CD4-positive, CD25-positive, alpha-beta regulatory T cell (primary cell): ENCODE measurements around the gene LAGE3. TPM values are rescaled to one million over a fixed set of nuclear protein-coding genes. Genes with fewer than 3 reads are reported as not detected.

Experiments used
- ATAC-seq, 2 donors: fragments of 150-1000 bp; cut with Tn5 transposase; one replicate each; pipeline ENCODE4 v1.10.0; 2021; ENCODE audit warnings: low read depth in 2 of 2, moderate number of reproducible peaks in 2 of 2, moderate library complexity in 1 of 2
- DNase-seq, 3 donors: peaks; one replicate each; pipeline versions ENCODE4 v3.0.0 to v3.0.0-alpha.2; 2012 to 2022; ENCODE audit warnings: mixed read lengths in 1 of 3
- H3K27ac ChIP-seq: one replicate; pipeline ENCODE4 v1.7.0; 2013; ENCODE audit warnings: mild to moderate bottlenecking, low read length; ENCODE audit not compliant: insufficient read depth, poor library complexity, severe bottlenecking
- H3K27me3 ChIP-seq: one replicate; pipeline ENCODE4 v1.7.0; 2013; ENCODE audit warnings: low read length; ENCODE audit not compliant: control insufficient read depth, insufficient read depth
- H3K36me3 ChIP-seq: one replicate; pipeline ENCODE4 v1.7.0; 2013; ENCODE audit warnings: mild to moderate bottlenecking, low read length, moderate library complexity; ENCODE audit not compliant: control insufficient read depth, insufficient read depth
- H3K4me1 ChIP-seq: 2 replicates; pipeline ENCODE4 v1.7.0; 2013; ENCODE audit warnings: mild to moderate bottlenecking, low read length; ENCODE audit not compliant: insufficient read depth, control insufficient read depth, poor library complexity, severe bottlenecking
- H3K4me3 ChIP-seq: one replicate; pipeline ENCODE4 v1.7.0; 2013; ENCODE audit warnings: low read depth, mild to moderate bottlenecking, low read length, moderate library complexity
- H3K9me3 ChIP-seq, 2 experiments: 1 replicate in 1 of 2; 2 replicates in 1 of 2; pipeline ENCODE4 v1.7.0; 2013; ENCODE audit warnings: low read length in 2 of 2, mild to moderate bottlenecking in 1 of 2, moderate library complexity in 1 of 2; ENCODE audit not compliant: control insufficient read depth in 2 of 2
- H3K27ac Mint-ChIP-seq, 3 donors: one replicate each; pipeline ENCODE4 v1.8.0; 2020 to 2022; ENCODE audit warnings: mild to moderate bottlenecking in 3 of 3, mixed read lengths in 3 of 3, moderate library complexity in 2 of 3
- H3K27me3 Mint-ChIP-seq: one replicate; pipeline ENCODE4 v1.8.0; 2022; ENCODE audit warnings: mild to moderate bottlenecking, mixed read lengths
- H3K36me3 Mint-ChIP-seq: one replicate; pipeline ENCODE4 v1.8.0; 2020; ENCODE audit warnings: mixed read lengths
- H3K4me1 Mint-ChIP-seq, 4 donors: one replicate each; pipeline ENCODE4 v1.8.0; 2020 to 2022; ENCODE audit warnings: mixed read lengths in 4 of 4, mild to moderate bottlenecking in 1 of 4
- H3K4me3 Mint-ChIP-seq, 4 donors: one replicate each; pipeline ENCODE4 v1.8.0; 2020 to 2022; ENCODE audit warnings: mild to moderate bottlenecking in 4 of 4, mixed read lengths in 4 of 4, moderate library complexity in 3 of 4
- H3K9me3 Mint-ChIP-seq, 7 donors: one replicate each; pipeline ENCODE4 v1.8.0; 2020 to 2022; ENCODE audit warnings: mixed read lengths in 7 of 7, mild to moderate bottlenecking in 3 of 7, moderate library complexity in 2 of 7
- polyA plus RNA-seq, 4 donors: library from polyadenylated mRNA; unstranded; fragments of 300-500 nt; fragmentation: Illumina TruSeq; gene quantifications; one replicate each; pipeline ENCODE4 v1.2.3, GENCODE V29; 2021
- total RNA-seq: library from RNA; stranded (reverse); gene quantifications from one replicate; pipeline ENCODE4 v1.2.3, GENCODE V29; 2022

Gene LAGE3
- total and polyA plus RNA-seq, 5 donors from 2014 or later, result 8.9 to 47.9 (median 40.7) TPM

GRCh38 chrX:154465601-154466000, 13.5 kb downstream of the LAGE3 start:
- Histone ChIP-seq H3K27me3 (no peaks in the 10 kb centered on the region), H3K4me3 (no peak overlapping the region), H3K9me3 (no peaks in the 10 kb centered on the region), H3K27ac (no peak overlapping the region), H3K4me1 (peaks cover 2% of the 10 kb centered on the region), H3K36me3 (peaks cover 19% of the 10 kb centered on the region)
- Mint-ChIP-seq H3K27me3 (no peaks in the 10 kb centered on the region), H3K27ac (no peak overlapping the region), H3K4me3 (no peak overlapping the region), H3K9me3 (no peaks in the 10 kb centered on the region), H3K36me3 (no peaks in the 10 kb centered on the region), H3K4me1 (peaks cover 0 to 10% (median 0%) of the 10 kb centered on the region in 4 donors)
- DNase-seq (no peak), ATAC-seq (no peak)

- no peak overlapping the region for H3K27ac Mint-ChIP-seq
- H3K4me3 Mint-ChIP-seq, result no peak overlapping the region
- Histone ChIP-seq H3K4me1 (peaks cover 4% of the 10 kb centered on the region), H3K27me3 (no peaks in the 10 kb centered on the region), H3K36me3 (peaks cover 19% of the 10 kb centered on the region), H3K27ac (no peak overlapping the region), H3K9me3 (no peaks in the 10 kb centered on the region), H3K4me3 (no peak overlapping the region)
- no peaks in the 10 kb centered on the region for H3K36me3 Mint-ChIP-seq
- peaks cover 0 to 14% (median 0%) of the 10 kb centered on the region in 4 donors for H3K4me1 Mint-ChIP-seq
- no peak for ATAC-seq
- H3K27me3 Mint-ChIP-seq, result no peaks in the 10 kb centered on the region
- no peaks in the 10 kb centered on the region for H3K9me3 Mint-ChIP-seq
- no peak for DNase-seq
Observed at GRCh38 chrX:154464806-154465365, 14.2 kb downstream of the LAGE3 start.

GRCh38 chrX:154463611-154464220, 15.4 kb downstream of the LAGE3 start:
- no peak overlapping the region for H3K27ac Mint-ChIP-seq
- peaks cover 0 to 21% (median 0%) of the 10 kb centered on the region in 4 donors for H3K4me1 Mint-ChIP-seq
- H3K4me3 ChIP-seq, result no peak overlapping the region
- H3K36me3 Mint-ChIP-seq, result no peaks in the 10 kb centered on the region
- peaks cover 10% of the 10 kb centered on the region for H3K4me1 ChIP-seq
- peaks cover 15% of the 10 kb centered on the region for H3K36me3 ChIP-seq
- no peak overlapping the region for H3K4me3 Mint-ChIP-seq
- DNase-seq (no peak), ATAC-seq (no peak)
- no peaks in the 10 kb centered on the region for H3K9me3 Mint-ChIP-seq
- no peaks in the 10 kb centered on the region for H3K27me3 ChIP-seq
- H3K27me3 Mint-ChIP-seq, result no peaks in the 10 kb centered on the region
- H3K27ac ChIP-seq, result no peak overlapping the region
- H3K9me3 ChIP-seq, result no peaks in the 10 kb centered on the region

DNA sequence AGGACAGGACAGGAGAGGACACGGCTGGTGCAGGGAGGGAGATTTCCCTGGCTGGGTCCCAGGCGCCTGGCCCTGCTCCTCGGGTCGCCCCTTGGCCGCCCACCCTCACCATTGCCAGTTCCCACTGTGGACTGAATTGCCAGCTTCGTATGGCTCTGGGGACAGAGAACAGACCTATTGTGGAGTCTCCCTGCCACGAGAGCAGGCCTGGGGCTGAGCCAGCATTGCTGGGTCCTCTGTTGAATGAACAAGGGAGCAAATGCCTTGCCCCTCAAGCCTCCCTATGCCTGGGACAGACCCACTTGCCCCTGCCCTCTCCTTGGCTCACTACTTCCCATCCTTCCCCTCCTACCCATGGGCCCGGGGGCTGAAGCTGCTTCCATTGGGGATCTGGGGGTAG, 16.7 kb downstream of the LAGE3 start:
- no peak overlapping the region for H3K4me3 Mint-ChIP-seq
- Histone ChIP-seq H3K9me3 (no peaks in the 10 kb centered on the region), H3K36me3 (peaks cover 13% of the 10 kb centered on the region), H3K4me3 (no peak overlapping the region), H3K27me3 (no peaks in the 10 kb centered on the region), H3K4me1 (peaks cover 11% of the 10 kb centered on the region), H3K27ac (no peak overlapping the region)
- H3K27me3 Mint-ChIP-seq, result peaks cover 1% of the 10 kb centered on the region
- no peak overlapping the region for H3K27ac Mint-ChIP-seq
- ATAC-seq (no peak), DNase-seq (no peak)
- no peaks in the 10 kb centered on the region for H3K9me3 Mint-ChIP-seq
- peaks cover 0 to 23% (median 2%) of the 10 kb centered on the region in 4 donors for H3K4me1 Mint-ChIP-seq
- H3K36me3 Mint-ChIP-seq, result no peaks in the 10 kb centered on the region

DNA sequence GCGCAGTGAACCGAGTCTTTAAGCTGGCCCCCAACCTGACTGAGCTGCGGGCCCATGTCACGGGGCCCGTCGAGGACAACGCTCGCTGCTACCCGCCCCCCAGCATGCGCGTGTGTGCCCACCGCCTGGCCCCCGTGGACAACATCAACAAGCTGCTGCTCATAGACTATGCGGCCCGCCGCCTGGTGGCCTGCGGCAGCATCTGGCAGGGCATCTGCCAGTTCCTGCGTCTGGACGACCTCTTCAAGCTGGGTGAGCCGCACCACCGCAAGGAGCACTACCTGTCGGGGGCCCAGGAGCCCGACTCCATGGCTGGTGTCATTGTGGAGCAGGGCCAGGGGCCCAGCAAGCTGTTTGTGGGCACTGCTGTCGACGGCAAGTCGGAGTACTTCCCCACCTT, 18.8 kb downstream of the LAGE3 start:
- ATAC-seq (no peak), DNase-seq (no peak)
- H3K9me3 ChIP-seq, result no peaks in the 10 kb centered on the region
- H3K4me1 Mint-ChIP-seq, result peaks cover 0 to 25% (median 5%) of the 10 kb centered on the region in 4 donors
- H3K27ac Mint-ChIP-seq, result peak overlapping the region in 1 of 3 donors; percentile 70
- H3K36me3 ChIP-seq, result peaks cover 9% of the 10 kb centered on the region
- no peaks in the 10 kb centered on the region for H3K27me3 ChIP-seq
- H3K27me3 Mint-ChIP-seq, result peaks cover 4% of the 10 kb centered on the region
- H3K4me3 ChIP-seq, result no peak overlapping the region
- H3K9me3 Mint-ChIP-seq, result no peaks in the 10 kb centered on the region
- H3K4me3 Mint-ChIP-seq, result peak overlapping the region in 3 of 4 donors; percentile 26 to 64 (median 52)
- no peaks in the 10 kb centered on the region for H3K36me3 Mint-ChIP-seq
- peaks cover 15% of the 10 kb centered on the region for H3K4me1 ChIP-seq
- H3K27ac ChIP-seq, result no peak overlapping the region

DNA sequence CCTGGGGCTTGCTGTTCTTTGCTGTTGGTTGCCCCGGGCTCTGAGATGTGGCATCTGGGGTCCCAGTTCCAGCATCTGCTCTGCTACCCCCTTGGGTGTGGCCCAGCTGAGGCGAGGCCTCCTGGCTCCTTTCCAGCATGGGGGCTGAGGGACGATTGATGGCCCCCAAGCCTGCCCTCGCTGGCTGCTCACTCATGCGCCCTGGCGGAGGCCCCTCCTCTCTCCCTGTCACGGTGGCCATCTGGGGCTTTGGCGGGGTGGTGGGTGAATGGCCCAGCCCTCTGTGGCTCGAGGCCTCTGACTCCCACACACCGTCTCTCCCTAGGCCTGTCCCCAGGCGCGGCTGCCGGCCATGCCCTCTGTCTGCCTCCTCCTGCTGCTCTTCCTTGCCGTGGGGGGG, 19.2 kb downstream of the LAGE3 start:
- H3K36me3 Mint-ChIP-seq, result no peaks in the 10 kb centered on the region
- H3K27ac Mint-ChIP-seq, result peak overlapping the region in 1 of 3 donors; percentile 70
- DNase-seq, result no peak

DNA sequence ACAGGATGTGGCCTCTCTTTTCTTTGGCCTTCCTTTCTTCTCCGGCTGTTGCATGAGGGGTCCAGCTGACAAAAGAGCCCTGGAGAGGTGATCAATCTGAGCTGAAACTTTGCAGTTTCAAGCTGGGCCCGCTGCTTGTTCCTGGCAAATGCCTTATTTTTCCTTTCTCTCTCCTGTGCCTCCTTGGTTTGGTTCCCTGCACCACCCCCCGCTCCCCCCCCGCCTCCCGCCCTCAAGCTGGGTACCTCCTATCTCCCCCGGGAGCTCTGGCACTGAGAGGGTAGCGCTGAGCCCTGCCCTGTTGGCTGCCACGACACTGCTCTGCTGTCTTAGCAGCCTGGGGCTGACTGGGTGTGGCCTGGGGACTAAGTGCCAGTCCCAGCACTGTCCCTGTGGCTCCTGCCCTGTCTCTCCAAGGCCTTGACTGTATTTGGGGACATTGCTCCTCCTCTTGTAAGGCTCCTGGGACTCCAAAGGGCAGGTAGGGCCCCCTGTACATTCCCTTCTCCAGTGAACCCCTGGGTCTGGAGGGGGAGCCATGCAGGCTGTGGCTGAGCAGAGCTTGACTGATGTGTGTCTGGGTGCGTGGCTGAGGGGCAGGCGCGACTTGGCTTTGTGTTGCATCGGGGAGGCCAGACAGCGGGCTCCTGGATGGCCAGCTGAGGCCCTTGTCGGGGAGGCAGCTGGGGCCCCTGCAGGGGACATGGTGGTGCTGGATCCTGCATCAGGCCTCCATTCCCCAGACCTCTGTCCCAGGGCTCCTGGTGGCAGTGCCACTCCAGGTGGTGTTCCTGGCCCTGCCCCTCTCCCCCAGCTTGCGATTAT, 19.9 kb downstream of the LAGE3 start:
- peak in 2 of 3 donors; percentile 16 to 41 for DNase-seq
- Histone ChIP-seq H3K4me1 (peaks cover 15% of the 10 kb centered on the region), H3K27me3 (no peaks in the 10 kb centered on the region), H3K27ac (peak overlapping the region; percentile 47), H3K36me3 (peaks cover 5% of the 10 kb centered on the region), H3K4me3 (peak overlapping the region; percentile 68), H3K9me3 (no peaks in the 10 kb centered on the region)
- peak overlapping the region; percentile 85 to 91 (median 86) for H3K4me3 Mint-ChIP-seq
- peaks cover 3 to 25% (median 6%) of the 10 kb centered on the region in 4 donors for H3K4me1 Mint-ChIP-seq
- peaks cover 4% of the 10 kb centered on the region for H3K27me3 Mint-ChIP-seq
- ATAC-seq, result peak in 1 of 2 donors; percentile 35
- no peaks in the 10 kb centered on the region for H3K9me3 Mint-ChIP-seq
- H3K36me3 Mint-ChIP-seq, result no peaks in the 10 kb centered on the region
- peak overlapping the region in 1 of 3 donors; percentile 84 for H3K27ac Mint-ChIP-seq

More for the DNA sequence above, 19.2 kb downstream of the LAGE3 start:
- no peak overlapping the region for H3K4me3 ChIP-seq
- Mint-ChIP-seq H3K4me3 (peak overlapping the region in 3 of 4 donors; percentile 52 to 86 (median 64)), H3K27me3 (peaks cover 4% of the 10 kb centered on the region), H3K4me1 (peaks cover 0 to 25% (median 5%) of the 10 kb centered on the region in 4 donors), H3K9me3 (no peaks in the 10 kb centered on the region)
- ATAC-seq, result no peak
- H3K9me3 ChIP-seq, result no peaks in the 10 kb centered on the region
- no peak overlapping the region for H3K27ac ChIP-seq
- H3K27me3 ChIP-seq, result no peaks in the 10 kb centered on the region
- H3K36me3 ChIP-seq, result peaks cover 9% of the 10 kb centered on the region
- peaks cover 15% of the 10 kb centered on the region for H3K4me1 ChIP-seq
